H1 (cell line): Measurements from ENCODE around the gene KRABD2.

ENCODE experiments used
- CTCF ChIA-PET: fragments of 300-600 bp; sonication (Branson Sonifier 250); formaldehyde crosslinking; loops from one replicate; lab custom pipeline; 2021; ENCODE audit not compliant: partially characterized antibody; lab: Charles Lee
- POLR2A ChIA-PET: fragments of 300-600 bp; sonication (Branson Sonifier 250); formaldehyde crosslinking; loops from one replicate; lab custom pipeline; 2021; ENCODE audit warnings: inconsistent platforms; ENCODE audit not compliant: partially characterized antibody; lab: Charles Lee
- DNase-seq, 2 experiments: peaks; one replicate each; pipeline versions ENCODE4 v3.0.0 to v3.0.0-alpha.2; 2010 to 2022; ENCODE audit warnings: low spot score in 2 of 2, low read depth in 1 of 2, mixed read lengths in 1 of 2
- FAIRE-seq: peaks from 2 replicates; lab custom pipeline; 2011; peaks lifted over from hg19 to GRCh38; lab: Jason Lieb, UNC
- H2AFZ ChIP-seq: 2 replicates; pipeline ENCODE4 v1.8.1; 2012; ENCODE audit warnings: low read length, inconsistent platforms
- H2AK5ac ChIP-seq: 2 replicates; pipeline ENCODE4 v1.6.1; 2013; ENCODE audit warnings: low read depth, low read length
- H2BK120ac ChIP-seq: replicated peaks from 2 replicates; pipeline ENCODE3; 2013; ENCODE audit warnings: low read depth, low read length, inconsistent platforms
- H2BK12ac ChIP-seq: 2 replicates; pipeline ENCODE4 v1.6.1; 2013; ENCODE audit warnings: low read depth, low read length
- H2BK15ac ChIP-seq: 2 replicates; pipeline ENCODE4 v1.6.1; 2013; ENCODE audit warnings: low read length
- H2BK20ac ChIP-seq: 2 replicates; pipeline ENCODE4 v1.6.1; 2013; ENCODE audit warnings: low read length
- H2BK5ac ChIP-seq: 2 replicates; pipeline ENCODE4 v1.6.1; 2013; ENCODE audit warnings: low read depth, low read length
- H3K14ac ChIP-seq: 2 replicates; pipeline ENCODE4 v1.6.1; 2013; ENCODE audit warnings: inconsistent platforms; ENCODE audit not compliant: insufficient read length
- H3K18ac ChIP-seq: 2 replicates; pipeline ENCODE4 v1.6.1; 2013; ENCODE audit warnings: low read length; ENCODE audit errors: extremely low read depth
- H3K23ac ChIP-seq: 2 replicates; pipeline ENCODE4 v1.6.1; 2013; ENCODE audit warnings: inconsistent platforms; ENCODE audit not compliant: insufficient read length
- H3K23me2 ChIP-seq: 2 replicates; pipeline ENCODE4 v1.6.1; 2013; ENCODE audit warnings: low read depth, low read length
- H3K27ac ChIP-seq: 2 replicates; pipeline ENCODE4 v1.6.1; 2011; ENCODE audit warnings: low read depth, low read length, inconsistent platforms
- H3K27me3 ChIP-seq, 4 experiments: replicated peaks in 1 of 4; 1 replicate in 1 of 4; 2 replicates in 3 of 4; pipeline versions ENCODE4 v1.6.1 to v1.8.1; 2011 to 2013; ENCODE audit warnings: low read length in 3 of 4, mild to moderate bottlenecking in 3 of 4, inconsistent platforms in 2 of 4, mixed read lengths in 2 of 4, moderate library complexity in 1 of 4; ENCODE audit not compliant: control insufficient read depth in 3 of 4, insufficient read depth in 3 of 4; ENCODE audit errors: extremely low read depth in 1 of 4
- H3K36me3 ChIP-seq, 4 experiments: 2 replicates each; pipeline versions ENCODE4 v1.6.1 to v1.8.1; 2011 to 2013; ENCODE audit warnings: mild to moderate bottlenecking in 4 of 4, low read length in 3 of 4, moderate library complexity in 2 of 4, control low read depth in 1 of 4, inconsistent platforms in 1 of 4; ENCODE audit not compliant: insufficient read depth in 4 of 4, control insufficient read depth in 2 of 4
- H3K4ac ChIP-seq: replicated peaks from 2 replicates; pipeline ENCODE3; 2013; ENCODE audit warnings: low read length, low read depth, mixed read lengths, inconsistent platforms; ENCODE audit not compliant: insufficient read length
- H3K4me1 ChIP-seq, 4 experiments: replicated peaks in 1 of 4; 1 replicate in 1 of 4; 2 replicates in 3 of 4; pipeline versions ENCODE4 v1.6.1 to v1.8.1; 2011 to 2013; ENCODE audit warnings: low read length in 3 of 4, inconsistent platforms in 2 of 4, mixed read lengths in 1 of 4; ENCODE audit not compliant: insufficient read depth in 4 of 4, control insufficient read depth in 3 of 4
- H3K4me2 ChIP-seq, 2 experiments: 2 replicates each; pipeline versions ENCODE4 v1.6.1 to v1.8.1; 2011 to 2013; ENCODE audit warnings: low read depth in 2 of 2, low read length in 2 of 2, control low read depth in 1 of 2, inconsistent platforms in 1 of 2, mild to moderate bottlenecking in 1 of 2; ENCODE audit not compliant: insufficient read depth in 1 of 2
- H3K4me3 ChIP-seq, 4 experiments: fragments of 200-600, 300-600 bp in 1 of 4; sonication (generic), shearing (Covaris generic), sonication (Bioruptor Twin) in 1 of 4; 2 replicates each; pipeline versions ENCODE4 v1.5.1 to v1.8.1; 2011 to 2016; ENCODE audit warnings: low read length in 4 of 4, low read depth in 3 of 4, control low read depth in 2 of 4, inconsistent platforms in 2 of 4, mild to moderate bottlenecking in 2 of 4, mixed read lengths in 1 of 4, moderate library complexity in 1 of 4; ENCODE audit not compliant: insufficient read depth in 2 of 4; ENCODE audit errors: extremely low read depth in 1 of 4
- H3K56ac ChIP-seq: replicated peaks from 2 replicates; pipeline ENCODE3; 2013; ENCODE audit warnings: low read depth, mild to moderate bottlenecking, mixed read lengths, low read length, inconsistent platforms; ENCODE audit not compliant: insufficient read length
- H3K79me1 ChIP-seq: 2 replicates; pipeline ENCODE4 v1.6.1; 2013; ENCODE audit warnings: low read depth, low read length, control low read depth
- H3K79me2 ChIP-seq, 2 experiments: 2 replicates each; pipeline versions ENCODE4 v1.6.1 to v1.8.1; 2012 to 2013; ENCODE audit warnings: low read length in 2 of 2, mild to moderate bottlenecking in 2 of 2, inconsistent platforms in 1 of 2; ENCODE audit not compliant: insufficient read depth in 2 of 2, control insufficient read depth in 1 of 2
- H3K9ac ChIP-seq, 4 experiments: replicated peaks in 1 of 4; 1 replicate in 1 of 4; 2 replicates in 3 of 4; pipeline versions ENCODE4 v1.6.1 to v1.8.1; 2011 to 2013; ENCODE audit warnings: low read depth in 3 of 4, low read length in 3 of 4, control low read depth in 2 of 4, mild to moderate bottlenecking in 2 of 4, moderate library complexity in 2 of 4, inconsistent platforms in 1 of 4; ENCODE audit errors: extremely low read depth in 1 of 4
- H3K9me3 ChIP-seq, 2 experiments: 2 replicates each; pipeline versions ENCODE4 v1.6.1 to v1.8.1; 2012 to 2013; ENCODE audit warnings: mild to moderate bottlenecking in 2 of 2, moderate library complexity in 2 of 2, control low read depth in 1 of 2, inconsistent platforms in 1 of 2, low read depth in 1 of 2, low read length in 1 of 2, mixed read lengths in 1 of 2; ENCODE audit not compliant: insufficient read depth in 2 of 2
- H4K20me1 ChIP-seq, 2 experiments: replicated peaks in 1 of 2; 2 replicates each; pipeline versions ENCODE3 to v1.8.1; 2011 to 2013; ENCODE audit warnings: inconsistent platforms in 2 of 2, low read length in 2 of 2, mild to moderate bottlenecking in 1 of 2; ENCODE audit not compliant: insufficient read depth in 2 of 2, control insufficient read depth in 1 of 2
- H4K5ac ChIP-seq: 2 replicates; pipeline ENCODE4 v1.6.1; 2013; ENCODE audit warnings: low read length, low read depth, mixed read lengths, inconsistent platforms; ENCODE audit not compliant: insufficient read length
- H4K8ac ChIP-seq: 2 replicates; pipeline ENCODE4 v1.8.0; 2013; ENCODE audit warnings: mild to moderate bottlenecking, moderate library complexity, low read length, inconsistent platforms; ENCODE audit not compliant: insufficient read depth; ENCODE audit errors: extremely low read depth
- H4K91ac ChIP-seq: replicated peaks from 2 replicates; pipeline ENCODE3; 2013; ENCODE audit warnings: low read length, mixed read lengths, inconsistent platforms; ENCODE audit not compliant: insufficient read length
- E2F6 ChIP-seq: IDR thresholded peaks from 2 replicates; pipeline ENCODE4 v1.6.1; 2012; ENCODE audit warnings: inconsistent platforms
- KDM4A ChIP-seq: IDR thresholded peaks from one replicate; pipeline ENCODE4 v1.7.1; 2012; ENCODE audit warnings: low read depth, mild to moderate bottlenecking, moderate library complexity, low read length, inconsistent platforms; ENCODE audit not compliant: severe bottlenecking
- MAX ChIP-seq: IDR thresholded peaks from 2 replicates; pipeline ENCODE4 v1.6.1; 2012; ENCODE audit warnings: inconsistent platforms
- RBBP5 ChIP-seq: IDR thresholded peaks from 2 replicates; pipeline ENCODE4 v1.7.1; 2012; ENCODE audit warnings: low read depth, mild to moderate bottlenecking, inconsistent platforms, low read length, moderate library complexity, borderline replicate concordance
- TAF1 ChIP-seq: IDR thresholded peaks from 2 replicates; pipeline ENCODE4 v1.6.1; 2011; ENCODE audit warnings: mild to moderate bottlenecking, low read depth, low read length
- WGBS, 2 experiments: shearing (Covaris generic) in 1 of 2; methylation state at CpG; one replicate each; pipeline versions ENCODE4 v1.1.6 to v1.1.7; 2013 to 2015; ENCODE audit warnings: low lambda C conversion rate in 2 of 2, mixed read lengths in 2 of 2, inconsistent platforms in 1 of 2, low coverage in 1 of 2, missing lambda C conversion rate in 1 of 2; ENCODE audit not compliant: insufficient replicate concordance in 2 of 2, insufficient coverage in 1 of 2, insufficient read length in 1 of 2; ENCODE audit errors: extremely low coverage in 1 of 2, missing lambda C conversion rate in 1 of 2; 5-methylcytosine and 5-hydroxymethylcytosine counted together

The KRABD2 gene

GRCh38 chr17:8338753-8339140 is 37.8 kb downstream of the KRABD2 start:
- Histone ChIP-seq H4K5ac (no peak overlapping the region), H4K20me1 (no peaks in the 10 kb centered on the region), H3K79me2 (no peaks in the 10 kb centered on the region), H2BK12ac (0 out of 2 replicates have a peak overlapping the region, but pooled peaks have one; percentile 4), H3K79me1 (no peaks in the 10 kb centered on the region), H3K4me2 (0 out of 4 replicates have a peak overlapping the region, but pooled peaks of 1 of the 2 experiments have one; percentile 28), H4K8ac (no peak overlapping the region), H3K23ac (no peak overlapping the region), H3K4me1 (peaks cover 2 to 10% (median 5%) of the 10 kb centered on the region in 4 experiments; a peak in 6 of 7 replicates), H3K14ac (no peak overlapping the region), H3K36me3 (no peaks in the 10 kb centered on the region), H2AK5ac (no peak overlapping the region), H3K56ac (no peak overlapping the region), H3K4me3 (no peak overlapping the region), H3K4ac (no peak overlapping the region), H3K9me3 (no peaks in the 10 kb centered on the region), H2AFZ (peak overlapping the region; percentile 94), H4K91ac (no peak overlapping the region), H2BK15ac (no peak overlapping the region), H2BK120ac (no peak overlapping the region), H3K18ac (no peak overlapping the region), H2BK5ac (no peak overlapping the region), H3K27me3 (no peaks in the 10 kb centered on the region), H3K9ac (no peak overlapping the region; a peak in 1 of 7 replicates), H3K23me2 (no peaks in the 10 kb centered on the region), H2BK20ac (no peak overlapping the region), H3K27ac (no peak overlapping the region)
- ChIA-PET CTCF (interaction anchor here (0.9 to 7.7 kb wide), 8 partner anchors 7 to 246 kb away, joined by 3 to 56 read pairs (median 3); partner anchors contain the start of gene KRABD2), POLR2A (interaction anchor here (0.8 to 8.4 kb wide), 13 partner anchors 12 to 166 kb away, joined by 3 to 66 read pairs (median 7); partner anchors contain the start of genes CTC1, KRABD2, RANGRF and RPL26)
- 77% methylated on average over 5 of the region's 5 CpGs; no CpG with 5 or more reads in 1 of the 2 experiments for WGBS, 2 experiments
- DNase-seq (no peak), FAIRE-seq (peak; percentile 45)
- TF ChIP-seq KDM4A (no peak), MAX (0 out of 2 replicates have a peak, but pooled peaks have one; percentile 20), TAF1 (0 out of 2 replicates have a peak, but pooled peaks have one; percentile 13), E2F6 (0 out of 2 replicates have a peak, but pooled peaks have one; percentile 6), RBBP5 (no peak)
